Daoy (cell line): ENCODE data around the gene RNF186. TPM values are rescaled to one million over a fixed set of nuclear protein-coding genes. Genes with fewer than 3 reads are reported as not detected.
A peak's percentile ranks its signal among the peaks of the same experiment; 100 is the strongest.
"Not testable (repeated sequence)": the region's sequence is repeated elsewhere in the genome, so short reads cannot be mapped to it uniquely, and the experiment has no call there.

Experiments
- DNase-seq: peaks from one replicate; pipeline ENCODE4 v3.0.0-alpha.2; 2015; ENCODE audit warnings: low read depth
- total RNA-seq: library from RNA; depleted of rRNA; stranded (reverse); fragments of >200 nt; shearing (Covaris generic); gene quantifications from 2 replicates; pipeline ENCODE4 v1.2.3, GENCODE V29; 2014; rRNA removed

The RNF186 gene
- not detected in 2 replicates for total RNA-seq

GRCh38 chr1:19814681-19815503, at the start of gene RNF186:
Gene RNF186, minus strand, starts transcription at chr1:19815283. Its CDS starts 182 bp downstream, at chr1:19815101.
- DNase-seq = no peak

GRCh38 chr1:19864570-19865160, 49.6 kb upstream of the RNF186 start:
- DNase-seq = no peak

DNA sequence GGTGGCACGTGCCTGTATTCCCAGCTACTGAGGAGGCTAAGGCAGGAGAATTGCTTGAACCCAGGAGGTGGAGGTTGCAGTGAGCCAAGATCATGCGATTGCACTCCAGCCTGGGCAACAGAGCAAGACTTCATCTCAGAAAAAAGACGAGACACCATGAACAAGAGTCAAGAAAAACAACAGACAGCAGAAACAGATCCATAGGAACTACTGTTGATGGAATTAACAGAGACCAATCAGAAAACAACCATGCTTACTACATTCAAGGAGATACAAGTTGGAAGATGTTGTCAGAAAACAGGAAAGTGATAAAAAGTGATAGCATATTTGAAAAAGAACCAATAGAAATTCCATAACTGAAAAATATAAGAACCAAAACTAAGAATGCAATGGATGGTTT, 47.9 kb upstream of the RNF186 start:
- no peak for DNase-seq

DNA sequence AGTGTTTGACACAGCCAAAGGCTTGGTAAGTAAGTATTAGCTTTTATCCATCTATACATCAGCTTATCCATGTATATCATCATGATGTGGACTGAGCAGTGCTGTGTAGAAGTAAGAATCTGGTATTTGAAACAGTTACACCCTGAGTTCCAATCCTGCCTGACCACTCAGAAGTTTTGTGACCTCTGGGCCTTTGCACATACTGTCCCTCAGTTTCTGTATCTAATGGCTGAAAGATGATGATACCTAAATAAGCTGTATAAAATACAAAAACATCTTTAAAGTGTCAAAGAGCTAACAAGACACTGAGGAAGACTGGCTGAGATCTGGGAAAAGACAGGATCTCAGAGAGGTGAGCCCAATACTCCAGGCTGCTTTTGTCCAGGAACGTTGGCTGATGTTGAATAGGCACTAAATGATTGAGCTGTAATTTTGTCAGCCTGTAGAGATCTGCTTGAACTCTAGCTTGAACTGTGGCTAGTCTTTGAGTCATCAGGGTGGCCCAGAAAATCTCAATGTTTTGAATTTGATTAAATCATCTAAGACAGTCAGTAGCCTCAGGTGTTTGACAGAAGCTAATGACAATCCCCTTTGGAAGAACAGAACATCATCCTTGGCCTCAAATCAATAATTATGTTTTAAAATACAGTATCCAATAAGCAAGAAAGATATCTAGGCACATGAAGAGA, 46.9 kb upstream of the RNF186 start:
- DNase-seq = no peak

DNA sequence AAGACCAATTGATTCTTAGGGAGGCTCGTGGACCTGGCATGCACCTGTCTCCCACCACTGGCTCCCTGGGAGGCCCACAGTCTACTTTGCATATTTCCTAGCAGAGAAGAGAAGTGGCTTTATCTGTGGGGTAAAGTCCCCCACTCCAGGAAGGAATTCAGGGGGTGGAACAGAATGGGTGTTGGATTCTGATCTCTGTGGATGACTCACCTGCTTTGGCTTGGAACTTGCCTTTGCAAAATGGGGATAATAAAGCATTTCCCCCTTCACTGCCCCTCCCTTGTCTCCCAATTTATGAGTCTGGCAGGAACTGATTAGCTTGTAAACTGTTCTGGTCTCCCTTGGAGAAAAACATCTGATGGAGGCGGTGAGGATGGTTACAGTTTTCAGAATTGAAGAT, 46.0 kb upstream of the RNF186 start:
- peak; percentile 53 for DNase-seq

DNA sequence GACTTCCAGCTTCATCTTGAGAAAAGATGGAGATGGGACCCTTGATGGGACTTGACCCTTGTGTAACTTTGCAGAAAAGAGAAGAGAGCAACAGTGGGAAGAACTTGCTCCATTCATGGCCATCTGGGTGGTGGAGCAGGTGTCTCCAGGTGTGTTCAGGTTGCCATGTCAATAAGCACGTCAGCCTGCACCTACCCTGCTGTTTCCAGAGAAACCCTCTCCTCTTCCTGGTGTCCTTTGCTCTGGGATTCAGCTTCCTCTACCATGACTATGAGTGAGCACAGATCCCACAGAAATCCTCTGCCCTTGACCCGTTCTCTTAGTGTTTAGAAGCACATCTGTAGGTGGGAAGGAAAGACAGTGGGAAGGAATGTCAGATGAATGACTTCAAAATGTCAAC, 45.3 kb upstream of the RNF186 start:
- DNase-seq = no peak

- DNase-seq = no peak
These were observed 44.8 kb upstream of the RNF186 start for GRCh38 chr1:19859876-19860275.

DNA sequence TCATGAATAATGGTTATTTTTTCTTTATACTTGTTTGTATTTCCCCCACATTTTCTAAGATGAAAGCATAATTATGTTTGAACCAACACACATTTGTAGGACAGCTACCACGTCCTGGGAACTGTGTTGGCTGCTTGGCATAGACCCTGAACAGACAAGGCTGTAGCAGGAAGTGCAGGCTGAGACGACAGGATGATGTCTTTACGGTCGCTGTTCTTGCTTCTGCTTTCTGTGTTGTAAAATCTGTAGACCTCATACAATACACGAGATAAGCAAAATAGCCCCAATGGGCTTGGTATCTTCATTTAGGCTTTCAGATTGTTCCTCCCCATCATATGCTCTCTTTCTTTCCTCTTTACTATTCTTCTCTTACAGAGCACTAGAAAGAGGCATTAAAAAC, 43.8 kb upstream of the RNF186 start:
- DNase-seq = no peak

DNA sequence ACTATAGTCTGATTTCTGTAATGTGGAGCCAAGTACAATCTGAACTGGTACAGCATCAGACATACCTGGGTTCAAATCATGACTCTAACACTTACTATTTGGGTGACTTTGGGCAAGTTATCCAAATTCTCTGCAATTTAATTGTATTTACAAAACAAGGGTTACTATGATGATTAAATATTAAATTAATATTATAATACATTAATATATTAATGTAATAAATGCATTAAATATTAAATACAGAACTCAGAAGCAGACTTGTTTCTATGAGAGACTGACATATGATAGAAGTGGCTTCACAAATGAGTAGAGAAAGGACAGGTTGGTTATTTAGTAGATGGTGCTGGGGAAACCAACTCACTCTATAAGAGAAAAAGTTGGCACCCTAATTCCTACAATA, 39.8 kb upstream of the RNF186 start:
- no peak for DNase-seq

GRCh38 chr1:19852036-19852435, 37.0 kb upstream of the RNF186 start:
- DNase-seq = no peak

- DNase-seq = no peak
These were observed 35.1 kb upstream of the RNF186 start for GRCh38 chr1:19850214-19850613.

DNA sequence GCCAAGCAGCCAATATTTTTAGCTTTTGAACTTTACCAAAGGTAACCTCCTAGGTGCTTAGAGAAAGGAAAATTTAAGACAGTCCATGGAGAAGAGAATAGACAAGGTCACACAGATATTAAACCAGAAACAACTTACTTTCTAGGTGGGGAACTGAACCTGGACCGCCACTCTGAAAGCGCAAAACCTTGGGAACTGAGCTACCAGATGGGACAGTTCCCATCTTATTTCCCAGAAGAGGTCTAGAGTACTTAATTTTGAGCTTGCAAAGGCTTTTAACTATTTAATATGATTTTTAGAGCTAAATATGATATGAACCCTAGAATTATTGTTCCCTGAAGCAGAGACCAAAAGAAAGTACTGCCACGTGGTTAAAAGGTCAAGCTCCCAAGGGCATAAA, 34.2 kb upstream of the RNF186 start:
- not testable (repeated sequence) for DNase-seq

GRCh38 chr1:19847334-19847733, 32.3 kb upstream of the RNF186 start:
- DNase-seq = not testable (repeated sequence)

- DNase-seq = no peak
These were observed 31.3 kb upstream of the RNF186 start for GRCh38 chr1:19846338-19846737.

- DNase-seq = no peak
These were observed 30.5 kb upstream of the RNF186 start for GRCh38 chr1:19845555-19845954.

- DNase-seq = no peak
These were observed 29.8 kb upstream of the RNF186 start for GRCh38 chr1:19844731-19845495.

- DNase-seq = no peak
These were observed 25.1 kb upstream of the RNF186 start for GRCh38 chr1:19840228-19840627.

DNA sequence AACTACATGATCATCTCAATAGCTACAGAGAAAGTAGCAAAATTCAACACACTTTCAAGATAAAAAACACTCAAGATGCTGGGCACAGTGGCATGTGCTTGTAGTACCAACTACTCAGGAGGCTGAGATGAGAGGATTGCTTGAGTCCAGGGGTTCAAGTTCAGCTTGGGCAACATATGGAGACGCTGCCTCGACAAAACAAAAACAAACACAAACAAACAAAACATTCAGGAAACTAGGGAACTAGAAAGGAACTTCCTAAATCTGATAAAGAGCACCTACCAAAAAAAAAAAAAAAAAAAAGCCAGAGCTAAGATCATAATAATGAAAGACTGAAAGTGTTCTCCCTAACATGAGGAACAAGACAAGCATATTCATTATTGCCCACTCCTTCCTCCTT, 22.8 kb upstream of the RNF186 start:
- DNase-seq = no peak

- no peak for DNase-seq
These were observed 20.5 kb upstream of the RNF186 start for GRCh38 chr1:19835578-19835977.

DNA sequence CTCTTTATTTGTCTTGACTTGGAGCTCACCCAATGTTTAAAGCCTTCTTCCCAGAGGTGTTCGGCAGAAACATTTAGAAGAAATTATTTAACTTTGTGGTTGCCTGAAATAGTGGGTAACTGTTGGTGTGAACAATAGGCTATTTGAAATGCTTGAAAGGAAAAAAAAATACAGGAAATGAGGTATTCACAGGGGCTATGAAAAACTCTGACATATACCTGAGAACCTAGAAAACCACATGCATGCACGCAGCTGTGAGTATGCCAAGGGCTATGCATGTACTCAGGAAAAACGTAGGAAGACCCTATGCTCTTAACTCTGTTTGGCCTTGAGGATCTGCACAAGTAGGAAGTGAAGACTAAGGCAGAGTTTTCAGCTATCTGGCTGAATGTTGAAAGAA, 16.4 kb upstream of the RNF186 start:
- DNase-seq = no peak

- peak; percentile 30 for DNase-seq
These were observed 13.5 kb upstream of the RNF186 start for GRCh38 chr1:19828546-19828945.

DNA sequence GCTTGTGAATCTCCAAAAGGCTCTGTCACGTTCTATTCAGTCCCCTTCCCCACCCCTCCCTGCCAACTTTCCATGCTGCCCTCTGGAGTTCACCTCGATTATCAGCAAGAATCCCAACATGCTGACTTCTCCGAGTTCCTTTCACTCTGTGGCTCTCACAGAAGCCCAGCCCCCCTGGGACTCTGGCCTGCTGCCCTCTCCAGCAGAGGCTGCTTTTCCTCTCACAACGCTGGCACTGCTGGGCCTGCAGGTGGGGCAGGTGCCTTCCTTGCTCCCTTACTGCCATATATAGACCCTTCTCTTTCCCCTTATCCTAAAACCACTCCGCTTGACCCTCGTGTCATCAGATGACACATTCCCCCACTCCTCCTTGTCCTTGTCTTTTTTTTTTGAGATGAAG, 10.2 kb upstream of the RNF186 start:
- no peak for DNase-seq
